HG03378 (cell line): ENCODE measurements around the gene EPB41L4A.

Experiments used
- ATAC-seq: cut with Tn5 transposase; IDR thresholded peaks from one replicate; pipeline ENCODE4 v1.9.1; 2021; ENCODE audit warnings: mild to moderate bottlenecking, moderate library complexity; ENCODE audit not compliant: unreplicated experiment

EPB41L4A gene

DNA sequence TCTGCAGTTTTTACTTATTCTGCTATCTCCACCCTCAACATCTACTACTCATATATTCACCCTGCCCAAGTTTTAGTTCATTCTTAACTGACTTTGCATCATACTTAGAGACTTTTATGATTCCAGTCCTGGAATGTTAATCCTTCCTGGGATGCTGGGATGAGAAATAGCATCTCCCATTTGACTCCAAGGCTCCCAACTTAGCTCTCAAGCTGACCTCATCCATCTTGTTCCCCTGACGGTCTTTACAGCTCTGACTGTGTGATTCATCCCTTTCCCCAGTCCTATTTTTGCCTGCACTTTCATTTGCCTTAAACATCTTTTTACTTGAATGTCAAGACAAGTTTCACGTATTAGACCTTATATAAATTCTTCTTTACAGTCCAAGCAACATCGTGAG lies 297.8 kb downstream of the EPB41L4A start:
- no peak for ATAC-seq

- no peak for ATAC-seq
Measured at GRCh38 chr5:112119969-112120368, 299.1 kb downstream of the EPB41L4A start.

- no peak for ATAC-seq
Measured at GRCh38 chr5:112119508-112119907, 299.6 kb downstream of the EPB41L4A start.

GRCh38 chr5:112117551-112117950 lies 301.5 kb downstream of the EPB41L4A start:
- no peak for ATAC-seq

GRCh38 chr5:112116371-112116770 lies 302.7 kb downstream of the EPB41L4A start:
- ATAC-seq = peak; percentile 74

- ATAC-seq = no peak
Measured at GRCh38 chr5:112113565-112113964, 305.5 kb downstream of the EPB41L4A start.
